Skeletal muscle satellite cell (primary cell): ENCODE results near the gene CTDNEP1. TPM values are rescaled to one million over a fixed set of nuclear protein-coding genes. Genes with fewer than 3 reads are reported as not detected.

ENCODE experiments used
- H3K27me3 ChIP-seq: 2 replicates; pipeline ENCODE4 v1.7.0; 2013; ENCODE audit warnings: low read length; ENCODE audit not compliant: control insufficient read depth, insufficient read depth
- H3K36me3 ChIP-seq: 2 replicates; pipeline ENCODE4 v1.7.0; 2013; ENCODE audit warnings: mild to moderate bottlenecking, control low read depth, low read length; ENCODE audit not compliant: insufficient read depth
- H3K4me1 ChIP-seq: 2 replicates; pipeline ENCODE4 v1.7.0; 2013; ENCODE audit warnings: low read length; ENCODE audit not compliant: control insufficient read depth, insufficient read depth
- H3K4me2 ChIP-seq: 2 replicates; pipeline ENCODE4 v1.7.0; 2013; ENCODE audit warnings: mild to moderate bottlenecking, low read length
- H3K4me3 ChIP-seq: 2 replicates; pipeline ENCODE4 v1.7.0; 2013; ENCODE audit warnings: low read length
- H3K9ac ChIP-seq: 2 replicates; pipeline ENCODE4 v1.7.0; 2013; ENCODE audit warnings: mild to moderate bottlenecking, low read depth, low read length, moderate library complexity
- H3K9me3 ChIP-seq: replicated peaks from 2 replicates; pipeline ENCODE4 v1.7.0; 2013; ENCODE audit warnings: mild to moderate bottlenecking, control low read depth, low read length
- total RNA-seq: library from RNA; depleted of rRNA; stranded (reverse); fragments of >200 nt; gene quantifications from 2 replicates; pipeline ENCODE4 v1.2.3, GENCODE V29; 2012; rRNA removed

The CTDNEP1 gene
- total RNA-seq: 23.3 and 36.3 TPM in 2 replicates

- H3K9ac ChIP-seq: peak within 1 kb of the TSS; percentile 100
- H3K4me1 ChIP-seq: peaks cover 22% of the 10 kb centered on the region
- no peaks in the 10 kb centered on the region for H3K9me3 ChIP-seq
- H3K4me3 ChIP-seq: peak within 1 kb of the TSS; percentile 96
- H3K27me3 ChIP-seq: no peaks in the 10 kb centered on the region
- peak within 1 kb of the TSS; percentile 98 for H3K4me2 ChIP-seq
- H3K36me3 ChIP-seq: peaks cover 17% of the 10 kb centered on the region
Observed at GRCh38 chr17:7251661-7252175, at the start of gene CTDNEP1. Gene CTDNEP1 (minus strand): TSS chr17:7251734. CDS start chr17:7251296, 438 bp downstream.

GRCh38 chr17:7296189-7296861, 44.8 kb upstream of the CTDNEP1 start:
- Histone ChIP-seq H3K4me2 (peak overlapping the region; percentile 82), H3K27me3 (peaks cover 30% of the 10 kb centered on the region), H3K4me1 (peaks cover 10% of the 10 kb centered on the region), H3K4me3 (peak overlapping the region; percentile 64), H3K36me3 (no peaks in the 10 kb centered on the region), H3K9ac (peak overlapping the region; percentile 31), H3K9me3 (no peaks in the 10 kb centered on the region)

- peak overlapping the region; percentile 80 for H3K4me2 ChIP-seq
- peak overlapping the region; percentile 64 for H3K4me3 ChIP-seq
- H3K36me3 ChIP-seq: no peaks in the 10 kb centered on the region
- peaks cover 38% of the 10 kb centered on the region for H3K27me3 ChIP-seq
- H3K9ac ChIP-seq: no peak overlapping the region
- H3K9me3 ChIP-seq: no peaks in the 10 kb centered on the region
- H3K4me1 ChIP-seq: peaks cover 10% of the 10 kb centered on the region
Observed at GRCh38 chr17:7295230-7296180, 44.0 kb upstream of the CTDNEP1 start.

- Histone ChIP-seq H3K9ac (no peak within 1 kb of the TSS), H3K27me3 (peaks cover 36% of the 10 kb centered on the region), H3K4me3 (peak within 1 kb of the TSS; percentile 61), H3K4me1 (peaks cover 10% of the 10 kb centered on the region), H3K4me2 (peak within 1 kb of the TSS; percentile 71), H3K9me3 (no peaks in the 10 kb centered on the region), H3K36me3 (no peaks in the 10 kb centered on the region)
Observed at GRCh38 chr17:7294614-7295153, 43.1 kb upstream of the CTDNEP1 start, which contains the start of gene YBX2. Gene YBX2 (minus strand): TSS chr17:7294639. CDS start chr17:7294500, 139 bp downstream.

GRCh38 chr17:7293816-7294613, 42.5 kb upstream of the CTDNEP1 start:
- H3K9me3 ChIP-seq: no peaks in the 10 kb centered on the region
- no peak overlapping the region for H3K9ac ChIP-seq
- peak overlapping the region; percentile 45 for H3K4me3 ChIP-seq
- H3K27me3 ChIP-seq: peaks cover 40% of the 10 kb centered on the region
- peak overlapping the region; percentile 41 for H3K4me2 ChIP-seq
- H3K4me1 ChIP-seq: peaks cover 10% of the 10 kb centered on the region
- no peaks in the 10 kb centered on the region for H3K36me3 ChIP-seq

- H3K36me3 ChIP-seq: no peaks in the 10 kb centered on the region
- H3K9me3 ChIP-seq: no peaks in the 10 kb centered on the region
- no peak overlapping the region for H3K9ac ChIP-seq
- H3K27me3 ChIP-seq: peaks cover 49% of the 10 kb centered on the region
- no peak overlapping the region for H3K4me2 ChIP-seq
- H3K4me1 ChIP-seq: peaks cover 10% of the 10 kb centered on the region
- H3K4me3 ChIP-seq: no peak overlapping the region
Observed at GRCh38 chr17:7293159-7293558, 41.6 kb upstream of the CTDNEP1 start.

GRCh38 chr17:7292729-7293128, 41.2 kb upstream of the CTDNEP1 start:
- Histone ChIP-seq H3K4me1 (peaks cover 10% of the 10 kb centered on the region), H3K36me3 (no peaks in the 10 kb centered on the region), H3K9ac (no peak overlapping the region), H3K4me3 (no peak overlapping the region), H3K4me2 (no peak overlapping the region), H3K27me3 (peaks cover 53% of the 10 kb centered on the region), H3K9me3 (no peaks in the 10 kb centered on the region)

GRCh38 chr17:7292194-7292593, 40.7 kb upstream of the CTDNEP1 start:
- H3K4me2 ChIP-seq: no peak overlapping the region

GRCh38 chr17:7290685-7291084, 39.2 kb upstream of the CTDNEP1 start:
- no peak overlapping the region for H3K4me3 ChIP-seq
- no peak overlapping the region for H3K4me2 ChIP-seq
- no peaks in the 10 kb centered on the region for H3K36me3 ChIP-seq
- no peak overlapping the region for H3K9ac ChIP-seq
- peaks cover 3% of the 10 kb centered on the region for H3K4me1 ChIP-seq
- no peaks in the 10 kb centered on the region for H3K9me3 ChIP-seq
- peaks cover 67% of the 10 kb centered on the region for H3K27me3 ChIP-seq

More at GRCh38 chr17:7292194-7292593, 40.7 kb upstream of the CTDNEP1 start:
- no peak overlapping the region for H3K9ac ChIP-seq
- H3K4me3 ChIP-seq: no peak overlapping the region
- H3K9me3 ChIP-seq: no peaks in the 10 kb centered on the region
- H3K4me1 ChIP-seq: peaks cover 10% of the 10 kb centered on the region
- peaks cover 59% of the 10 kb centered on the region for H3K27me3 ChIP-seq
- no peaks in the 10 kb centered on the region for H3K36me3 ChIP-seq

GRCh38 chr17:7290166-7290565, 38.6 kb upstream of the CTDNEP1 start:
- H3K9me3 ChIP-seq: no peaks in the 10 kb centered on the region
- peaks cover 73% of the 10 kb centered on the region for H3K27me3 ChIP-seq
- H3K4me2 ChIP-seq: no peak overlapping the region
- peaks cover 3% of the 10 kb centered on the region for H3K4me1 ChIP-seq
- no peak overlapping the region for H3K9ac ChIP-seq
- no peaks in the 10 kb centered on the region for H3K36me3 ChIP-seq
- H3K4me3 ChIP-seq: no peak overlapping the region
